Measurements from ENCODE around the gene MTR.

MTR gene

DNA sequence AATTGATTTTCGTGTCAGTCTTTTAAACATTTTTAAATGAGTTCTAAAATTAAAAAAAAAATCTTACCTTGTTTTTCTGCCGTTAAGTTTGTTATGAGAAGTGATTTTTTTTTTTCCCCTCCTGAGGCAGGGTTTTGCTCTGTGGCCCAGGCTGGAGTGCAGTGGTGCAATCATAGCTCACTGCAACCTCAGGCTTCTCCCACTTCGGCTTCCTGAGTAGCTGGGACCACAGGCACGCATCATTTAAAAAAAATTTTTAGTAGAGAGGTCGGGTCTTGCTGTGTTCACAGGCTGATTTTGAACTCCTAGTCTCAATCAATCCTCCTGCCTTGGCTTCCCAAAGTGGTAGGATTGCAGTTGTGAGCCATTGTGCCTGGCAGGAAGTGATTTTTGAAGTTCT lies 41.1 kb downstream of the MTR start:
- H3K9me3 ChIP-seq = no peaks in the 10 kb centered on the region
- H3K4me3 ChIP-seq (ENCODE audit: low read depth in 1 of 2, low read length in 1 of 2) = peak overlapping the region in 1 of 2 experiments; percentile 8
- no peaks in the 10 kb centered on the region for H3K27me3 ChIP-seq
- peak overlapping the region; percentile 60 for H3K27ac ChIP-seq
- H3K36me3 ChIP-seq = peaks cover 29% of the 10 kb centered on the region
- TF ChIP-seq, protein P1, sequence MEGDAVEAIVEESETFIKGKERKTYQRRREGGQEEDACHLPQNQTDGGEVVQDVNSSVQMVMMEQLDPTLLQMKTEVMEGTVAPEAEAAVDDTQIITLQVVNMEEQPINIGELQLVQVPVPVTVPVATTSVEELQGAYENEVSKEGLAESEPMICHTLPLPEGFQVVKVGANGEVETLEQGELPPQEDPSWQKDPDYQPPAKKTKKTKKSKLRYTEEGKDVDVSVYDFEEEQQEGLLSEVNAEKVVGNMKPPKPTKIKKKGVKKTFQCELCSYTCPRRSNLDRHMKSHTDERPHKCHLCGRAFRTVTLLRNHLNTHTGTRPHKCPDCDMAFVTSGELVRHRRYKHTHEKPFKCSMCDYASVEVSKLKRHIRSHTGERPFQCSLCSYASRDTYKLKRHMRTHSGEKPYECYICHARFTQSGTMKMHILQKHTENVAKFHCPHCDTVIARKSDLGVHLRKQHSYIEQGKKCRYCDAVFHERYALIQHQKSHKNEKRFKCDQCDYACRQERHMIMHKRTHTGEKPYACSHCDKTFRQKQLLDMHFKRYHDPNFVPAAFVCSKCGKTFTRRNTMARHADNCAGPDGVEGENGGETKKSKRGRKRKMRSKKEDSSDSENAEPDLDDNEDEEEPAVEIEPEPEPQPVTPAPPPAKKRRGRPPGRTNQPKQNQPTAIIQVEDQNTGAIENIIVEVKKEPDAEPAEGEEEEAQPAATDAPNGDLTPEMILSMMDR (IDR thresholded peaks at IDR 0.05) = no peak
- H3K4me1 ChIP-seq (ENCODE audit: control insufficient read depth in 1 of 2, insufficient read depth in 1 of 2, low read depth in 1 of 2, low read length in 1 of 2) = peaks cover 4 to 7% of the 10 kb centered on the region in 2 experiments

DNA sequence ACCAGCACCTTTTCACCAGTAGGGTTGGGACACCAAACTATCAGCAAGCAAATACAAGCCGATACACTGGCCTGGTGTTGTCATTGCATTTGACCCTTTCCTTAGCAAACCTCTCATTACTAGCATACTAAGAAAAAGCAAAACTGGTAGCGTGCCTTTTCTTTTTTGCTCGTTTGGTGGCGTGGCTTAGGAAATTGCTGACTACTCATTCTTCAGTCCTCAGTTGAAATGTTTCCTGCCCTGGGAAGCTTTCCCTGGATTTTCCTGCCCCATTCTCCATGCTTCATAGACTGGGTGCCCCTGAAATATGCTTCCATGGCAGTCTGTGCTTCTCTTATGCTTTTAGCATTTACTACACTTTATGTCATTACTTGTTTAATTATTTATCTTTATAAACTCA lies 42.0 kb downstream of the MTR start:
- TF ChIP-seq, protein P1 (IDR thresholded peaks at IDR 0.05) = no peak

DNA sequence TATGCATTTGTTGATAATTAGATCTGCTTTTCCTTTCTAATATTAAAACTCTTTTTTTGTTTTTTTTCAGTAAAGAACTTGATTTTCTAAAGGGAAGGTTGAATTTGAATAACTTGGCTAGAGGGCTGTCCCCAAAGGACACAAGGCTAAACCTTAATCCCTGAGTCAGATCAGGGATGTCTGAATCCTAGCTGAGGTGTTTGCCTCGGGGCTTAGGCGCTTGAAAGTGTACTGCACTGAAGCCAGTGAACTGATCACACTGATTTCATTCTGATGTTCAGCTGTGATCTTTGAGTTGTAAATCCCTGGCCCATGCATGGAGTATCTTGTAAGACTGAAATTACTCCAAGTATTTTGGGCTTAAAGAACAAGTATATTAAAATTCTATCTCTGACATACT lies 42.8 kb downstream of the MTR start:
- Histone ChIP-seq H3K36me3 (peaks cover 22% of the 10 kb centered on the region), H3K27ac (no peak overlapping the region), H3K4me1 (ENCODE audit: control insufficient read depth in 1 of 2, insufficient read depth in 1 of 2, low read depth in 1 of 2, low read length in 1 of 2) (peaks cover 4 to 7% of the 10 kb centered on the region in 2 experiments), H3K9me3 (no peaks in the 10 kb centered on the region), H3K4me3 (ENCODE audit: low read depth in 1 of 2, low read length in 1 of 2) (no peak overlapping the region), H3K27me3 (no peaks in the 10 kb centered on the region)
- TF ChIP-seq, protein P1 (IDR thresholded peaks at IDR 0.05) = no peak

More for the DNA sequence above, 42.0 kb downstream of the MTR start:
- H3K27ac ChIP-seq = no peak overlapping the region
- H3K4me3 ChIP-seq (ENCODE audit: low read depth in 1 of 2, low read length in 1 of 2) = no peak overlapping the region
- no peaks in the 10 kb centered on the region for H3K9me3 ChIP-seq
- H3K36me3 ChIP-seq = peaks cover 22% of the 10 kb centered on the region
- H3K4me1 ChIP-seq (ENCODE audit: control insufficient read depth in 1 of 2, insufficient read depth in 1 of 2, low read depth in 1 of 2, low read length in 1 of 2) = peaks cover 4 to 7% of the 10 kb centered on the region in 2 experiments
- H3K27me3 ChIP-seq = no peaks in the 10 kb centered on the region

DNA sequence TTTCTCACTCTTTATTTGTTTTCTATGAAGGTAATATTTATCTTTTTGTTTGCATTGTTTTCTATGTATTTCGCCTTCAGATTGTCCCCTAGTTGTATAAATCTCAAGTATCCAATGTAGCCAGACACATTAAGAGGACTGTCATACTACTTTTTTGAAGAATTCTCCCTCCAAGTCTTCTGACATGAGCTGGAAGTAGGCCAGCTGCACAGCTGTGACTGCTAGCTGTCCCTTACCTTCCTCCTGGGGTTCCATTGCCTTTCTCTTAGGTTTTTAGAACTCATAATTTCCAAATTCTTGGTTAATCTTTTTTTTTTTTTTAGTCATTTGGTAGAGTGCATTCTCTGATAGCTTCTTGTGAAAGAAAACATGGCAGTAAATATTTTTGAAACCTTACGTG lies 46.2 kb downstream of the MTR start:
- Histone ChIP-seq H3K27me3 (no peaks in the 10 kb centered on the region), H3K4me3 (ENCODE audit: low read depth in 1 of 2, low read length in 1 of 2) (no peak overlapping the region), H3K9me3 (no peaks in the 10 kb centered on the region), H3K4me1 (ENCODE audit: control insufficient read depth in 1 of 2, insufficient read depth in 1 of 2, low read depth in 1 of 2, low read length in 1 of 2) (peaks cover under 1 to 4% of the 10 kb centered on the region in 2 experiments), H3K36me3 (peaks cover 22% of the 10 kb centered on the region), H3K27ac (no peak overlapping the region)
- TF ChIP-seq, protein P1 (IDR thresholded peaks at IDR 0.05) = no peak

DNA sequence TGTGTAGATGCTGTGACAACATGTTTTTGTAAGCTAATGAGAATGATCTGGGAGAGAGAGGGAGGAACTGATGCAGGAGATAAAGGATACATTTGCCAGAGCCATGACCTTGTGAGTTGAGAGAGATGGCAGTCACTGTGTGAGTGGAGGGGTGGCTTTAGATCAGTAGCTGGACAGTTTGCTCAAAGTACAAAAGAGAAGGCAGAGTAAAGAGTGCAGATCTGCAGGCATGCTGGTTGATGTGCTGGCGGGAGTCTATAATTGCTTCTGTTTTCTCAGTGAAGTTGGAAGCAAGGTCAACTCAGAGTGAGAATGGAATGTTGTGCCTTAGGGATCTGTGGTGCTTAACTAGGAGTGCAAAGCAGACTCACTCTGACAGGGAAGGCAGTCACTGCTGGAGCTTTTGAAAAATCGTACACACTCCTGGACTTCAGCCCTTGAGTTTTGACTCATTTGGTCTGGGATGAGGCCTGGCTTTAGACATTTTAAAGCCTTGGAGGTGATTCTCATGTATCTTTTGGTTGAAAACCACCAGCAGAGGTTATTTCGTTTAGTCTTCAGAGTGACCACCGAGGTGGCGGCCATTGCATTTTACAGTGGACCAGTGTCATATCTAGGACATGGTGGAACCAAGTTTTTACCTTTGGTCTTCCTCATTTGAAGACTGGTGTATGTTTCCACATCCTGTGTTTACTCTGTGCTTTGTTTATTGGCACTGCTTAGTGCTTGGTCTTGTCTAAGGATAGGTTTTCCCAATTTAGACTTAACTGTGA lies 49.6 kb downstream of the MTR start:
- Histone ChIP-seq H3K4me1 (ENCODE audit: control insufficient read depth in 1 of 2, insufficient read depth in 1 of 2, low read depth in 1 of 2, low read length in 1 of 2) (peaks cover 0 to 3% of the 10 kb centered on the region in 2 experiments), H3K4me3 (ENCODE audit: low read depth in 1 of 2, low read length in 1 of 2) (no peak overlapping the region), H3K9me3 (no peaks in the 10 kb centered on the region), H3K27ac (no peak overlapping the region), H3K27me3 (no peaks in the 10 kb centered on the region), H3K36me3 (peaks cover 18% of the 10 kb centered on the region)
- TF ChIP-seq, protein P1 (IDR thresholded peaks at IDR 0.05) = no peak

Data from neutrophil (primary cell).